Activated CD4-positive, alpha-beta memory T cell treated with anti-CD3 and anti-CD28 coated beads, Interleukin-2, amount 10 ng/mL, durations not matched to agents 7 days and 5 days (primary cell): ENCODE measurements around the gene MCM9. TPM values are rescaled to one million over a fixed set of nuclear protein-coding genes. Genes with fewer than 3 reads are reported as not detected.

Source experiments
- CTCF ChIA-PET: fragments of 350-600 bp; sonication (Branson Sonifier 250); formaldehyde crosslinking; loops from one replicate; lab custom pipeline; 2021; ENCODE audit warnings: antibody characterized with exemption, inconsistent platforms; lab: Charles Lee
- POLR2A ChIA-PET: fragments of 350-600 bp; sonication (Branson Sonifier 250); formaldehyde crosslinking; loops from one replicate; lab custom pipeline; 2021; ENCODE audit warnings: antibody characterized with exemption; lab: Charles Lee
- DNase-seq: peaks from one replicate; pipeline ENCODE4 v3.0.0-alpha.2; 2020
- H3K27ac Mint-ChIP-seq: one replicate; pipeline ENCODE4 v1.8.0; 2021; ENCODE audit warnings: mild to moderate bottlenecking, mixed read lengths
- H3K27me3 Mint-ChIP-seq: one replicate; pipeline ENCODE4 v1.8.0; 2021; ENCODE audit warnings: mixed read lengths
- H3K36me3 Mint-ChIP-seq: one replicate; pipeline ENCODE4 v1.8.0; 2021; ENCODE audit warnings: low read depth, mixed read lengths
- H3K4me1 Mint-ChIP-seq: one replicate; pipeline ENCODE4 v1.8.0; 2021; ENCODE audit warnings: mixed read lengths
- H3K4me3 Mint-ChIP-seq: one replicate; pipeline ENCODE4 v1.8.0; 2021; ENCODE audit warnings: mild to moderate bottlenecking, mixed read lengths
- H3K9me3 Mint-ChIP-seq: one replicate; pipeline ENCODE4 v1.8.0; 2021; ENCODE audit warnings: mixed read lengths
- total RNA-seq, 2 experiments: library from RNA; stranded (reverse); gene quantifications; one replicate each; pipeline ENCODE4 v1.2.3, GENCODE V29; 2021

The MCM9 gene
- total RNA-seq, 2 experiments from 2014 or later = 14.8 to 15.7 TPM

GRCh38 chr6:118784641-118785164 lies 150.3 kb downstream of the MCM9 start:
- peaks cover 4% of the 10 kb centered on the region for H3K36me3 Mint-ChIP-seq
- H3K4me3 Mint-ChIP-seq = no peak overlapping the region
- no peaks in the 10 kb centered on the region for H3K9me3 Mint-ChIP-seq
- peaks cover 17% of the 10 kb centered on the region for H3K4me1 Mint-ChIP-seq
- peaks cover 4% of the 10 kb centered on the region for H3K27me3 Mint-ChIP-seq
- DNase-seq = no peak
- no peak overlapping the region for H3K27ac Mint-ChIP-seq
- POLR2A ChIA-PET = interaction anchor here (0.6 kb wide), 1 partner anchor 128 kb away, joined by 3 read pairs; no protein-coding TSS in a partner anchor
- CTCF ChIA-PET = interaction anchor here (1.3 to 2.3 kb wide), 3 partner anchors 9 to 16 kb away, joined by 3 to 9 read pairs (median 3); no protein-coding TSS in a partner anchor

- Mint-ChIP-seq H3K27ac (no peak overlapping the region), H3K4me1 (peaks cover 15% of the 10 kb centered on the region), H3K4me3 (no peak overlapping the region), H3K27me3 (peaks cover 4% of the 10 kb centered on the region), H3K36me3 (peaks cover 3% of the 10 kb centered on the region), H3K9me3 (no peaks in the 10 kb centered on the region)
- ChIA-PET CTCF (interaction anchor here (1.3 to 2.3 kb wide), 4 partner anchors 9 to 20 kb away, joined by 3 to 9 read pairs (median 4); no protein-coding TSS in a partner anchor), POLR2A (no interaction called here)
- DNase-seq = no peak
Observed at GRCh38 chr6:118783931-118784550, 150.9 kb downstream of the MCM9 start.

GRCh38 chr6:118782651-118783050 lies 152.3 kb downstream of the MCM9 start:
- no peaks in the 10 kb centered on the region for H3K36me3 Mint-ChIP-seq
- peaks cover 4% of the 10 kb centered on the region for H3K27me3 Mint-ChIP-seq
- no peak for DNase-seq
- no peak overlapping the region for H3K4me3 Mint-ChIP-seq
- no peaks in the 10 kb centered on the region for H3K9me3 Mint-ChIP-seq
- no peak overlapping the region for H3K27ac Mint-ChIP-seq
- ChIA-PET POLR2A (no interaction called here), CTCF (interaction anchor here (2.3 kb wide), 1 partner anchor 18 kb away, joined by 9 read pairs; no protein-coding TSS in a partner anchor)
- peaks cover 3% of the 10 kb centered on the region for H3K4me1 Mint-ChIP-seq

GRCh38 chr6:118781897-118782296 lies 153.1 kb downstream of the MCM9 start:
- peaks cover 4% of the 10 kb centered on the region for H3K27me3 Mint-ChIP-seq
- H3K36me3 Mint-ChIP-seq = no peaks in the 10 kb centered on the region
- DNase-seq = no peak
- H3K9me3 Mint-ChIP-seq = no peaks in the 10 kb centered on the region
- H3K27ac Mint-ChIP-seq = no peak overlapping the region
- ChIA-PET POLR2A (no interaction called here), CTCF (no interaction called here)
- no peak overlapping the region for H3K4me3 Mint-ChIP-seq
- H3K4me1 Mint-ChIP-seq = peaks cover 6% of the 10 kb centered on the region

- Mint-ChIP-seq H3K9me3 (no peaks in the 10 kb centered on the region), H3K4me3 (no peak overlapping the region), H3K36me3 (no peaks in the 10 kb centered on the region), H3K4me1 (peaks cover 12% of the 10 kb centered on the region), H3K27me3 (peaks cover 4% of the 10 kb centered on the region), H3K27ac (no peak overlapping the region)
- DNase-seq = no peak
- ChIA-PET POLR2A (no interaction called here), CTCF (interaction anchor here (1.2 to 1.7 kb wide), 2 partner anchors 20 to 116 kb away, joined by 5 to 6 read pairs; no protein-coding TSS in a partner anchor)
Observed at GRCh38 chr6:118780668-118781067, 154.3 kb downstream of the MCM9 start.

GRCh38 chr6:118776607-118777549 lies 158.1 kb downstream of the MCM9 start:
- Mint-ChIP-seq H3K4me1 (peaks cover 12% of the 10 kb centered on the region), H3K9me3 (no peaks in the 10 kb centered on the region), H3K4me3 (no peak overlapping the region), H3K27ac (peak overlapping the region; percentile 0), H3K36me3 (no peaks in the 10 kb centered on the region), H3K27me3 (peaks cover 5% of the 10 kb centered on the region)
- ChIA-PET POLR2A (interaction anchor here (0.7 to 2.5 kb wide), 2 partner anchors 32 to 68 kb away, joined by 3 to 12 read pairs; no protein-coding TSS in a partner anchor), CTCF (interaction anchor here (1.0 to 1.7 kb wide), 8 partner anchors 9 to 491 kb away, joined by 3 to 6 read pairs (median 4); no protein-coding TSS in a partner anchor)
- DNase-seq = peak; percentile 71

- Mint-ChIP-seq H3K4me1 (peaks cover 12% of the 10 kb centered on the region), H3K36me3 (no peaks in the 10 kb centered on the region), H3K4me3 (no peak overlapping the region), H3K27me3 (peaks cover 5% of the 10 kb centered on the region), H3K27ac (no peak overlapping the region), H3K9me3 (no peaks in the 10 kb centered on the region)
- ChIA-PET CTCF (interaction anchor here (0.7 to 1.7 kb wide), 8 partner anchors 10 to 846 kb away, joined by 3 to 6 read pairs (median 4); no protein-coding TSS in a partner anchor), POLR2A (interaction anchor here (2.5 kb wide), 1 partner anchor 66 kb away, joined by 12 read pairs; no protein-coding TSS in a partner anchor)
- no peak for DNase-seq
Observed at GRCh38 chr6:118775381-118775780, 159.6 kb downstream of the MCM9 start.

GRCh38 chr6:118774581-118774980 lies 160.4 kb downstream of the MCM9 start:
- no peak for DNase-seq
- CTCF ChIA-PET = interaction anchor here (1.2 to 1.4 kb wide), 2 partner anchors 10 to 26 kb away, joined by 3 read pairs; no protein-coding TSS in a partner anchor
- Mint-ChIP-seq H3K4me1 (peaks cover 12% of the 10 kb centered on the region), H3K4me3 (no peak overlapping the region), H3K27me3 (peaks cover 1% of the 10 kb centered on the region), H3K36me3 (no peaks in the 10 kb centered on the region), H3K9me3 (no peaks in the 10 kb centered on the region), H3K27ac (no peak overlapping the region)
- POLR2A ChIA-PET = no interaction called here

- Mint-ChIP-seq H3K27me3 (peaks cover 1% of the 10 kb centered on the region), H3K9me3 (no peaks in the 10 kb centered on the region), H3K36me3 (no peaks in the 10 kb centered on the region), H3K4me3 (no peak overlapping the region), H3K27ac (no peak overlapping the region), H3K4me1 (peaks cover 26% of the 10 kb centered on the region)
- POLR2A ChIA-PET = no interaction called here
- CTCF ChIA-PET = no interaction called here
- DNase-seq = no peak
Observed at GRCh38 chr6:118772886-118773285, 162.1 kb downstream of the MCM9 start.

GRCh38 chr6:118771253-118771652 lies 163.7 kb downstream of the MCM9 start:
- Mint-ChIP-seq H3K27me3 (peaks cover 1% of the 10 kb centered on the region), H3K36me3 (no peaks in the 10 kb centered on the region), H3K4me3 (no peak overlapping the region), H3K27ac (no peak overlapping the region), H3K4me1 (peaks cover 17% of the 10 kb centered on the region), H3K9me3 (no peaks in the 10 kb centered on the region)
- ChIA-PET POLR2A (interaction anchor here (0.7 kb wide), 1 partner anchor 120 kb away, joined by 3 read pairs; the partner anchor contains the start of gene CEP85L), CTCF (interaction anchor here (0.8 to 1.2 kb wide), 4 partner anchors 14 to 112 kb away, joined by 3 to 5 read pairs (median 4); no protein-coding TSS in a partner anchor)
- no peak for DNase-seq

- Mint-ChIP-seq H3K36me3 (no peaks in the 10 kb centered on the region), H3K27me3 (peaks cover 1% of the 10 kb centered on the region), H3K4me1 (peaks cover 17% of the 10 kb centered on the region), H3K27ac (no peak overlapping the region), H3K4me3 (no peak overlapping the region), H3K9me3 (no peaks in the 10 kb centered on the region)
- no peak for DNase-seq
- POLR2A ChIA-PET = interaction anchor here (0.7 kb wide), 1 partner anchor 120 kb away, joined by 3 read pairs; the partner anchor contains the start of gene CEP85L
- CTCF ChIA-PET = interaction anchor here (0.8 to 1.2 kb wide), 4 partner anchors 14 to 111 kb away, joined by 3 to 5 read pairs (median 4); no protein-coding TSS in a partner anchor
Observed at GRCh38 chr6:118770835-118771234, 164.1 kb downstream of the MCM9 start.
